HG02970 (cell line): ENCODE data around the gene SORL1.
A peak's percentile ranks its signal among the peaks of the same experiment; 100 is the strongest.

Experiments
- ATAC-seq: cut with Tn5 transposase; IDR thresholded peaks from one replicate; pipeline ENCODE4 v1.9.1; 2021; ENCODE audit warnings: mild to moderate bottlenecking, moderate library complexity, moderate number of reproducible peaks; ENCODE audit not compliant: unreplicated experiment, low FRiP score

Gene SORL1

GRCh38 chr11:121650351-121651256 is 198.5 kb downstream of the SORL1 start:
- no peak for ATAC-seq

GRCh38 chr11:121651257-121651605 is 199.1 kb downstream of the SORL1 start:
- no peak for ATAC-seq

GRCh38 chr11:121652971-121653370 is 200.9 kb downstream of the SORL1 start:
- no peak for ATAC-seq

- no peak for ATAC-seq
Observed at GRCh38 chr11:121654259-121654842, 202.2 kb downstream of the SORL1 start.

- ATAC-seq: no peak
Observed at GRCh38 chr11:121654843-121655536, 202.9 kb downstream of the SORL1 start.

GRCh38 chr11:121655537-121656327 is 203.6 kb downstream of the SORL1 start:
- peak; percentile 83 for ATAC-seq

GRCh38 chr11:121656328-121657090 is 204.4 kb downstream of the SORL1 start:
- no peak for ATAC-seq

GRCh38 chr11:121657146-121657545 is 205.0 kb downstream of the SORL1 start:
- no peak for ATAC-seq

- ATAC-seq: no peak
Observed at GRCh38 chr11:121659811-121660210, 207.7 kb downstream of the SORL1 start.

- ATAC-seq: no peak
Observed at GRCh38 chr11:121661880-121662486, 209.9 kb downstream of the SORL1 start.

- ATAC-seq: no peak
Observed at GRCh38 chr11:121664144-121664543, 212.0 kb downstream of the SORL1 start.

GRCh38 chr11:121665206-121665838 is 213.2 kb downstream of the SORL1 start:
- ATAC-seq: no peak

- no peak for ATAC-seq
Observed at GRCh38 chr11:121667836-121668235, 215.7 kb downstream of the SORL1 start.

- no peak for ATAC-seq
Observed at GRCh38 chr11:121669422-121669821, 217.3 kb downstream of the SORL1 start.

GRCh38 chr11:121670266-121670665 is 218.2 kb downstream of the SORL1 start:
- no peak for ATAC-seq

- no peak for ATAC-seq
Observed at GRCh38 chr11:121670805-121671282, 218.7 kb downstream of the SORL1 start.

GRCh38 chr11:121671283-121672168 is 219.4 kb downstream of the SORL1 start:
- no peak for ATAC-seq
